Colonic mucosa (tissue), 4 donors: ENCODE data around the gene WSB1. TPM values are rescaled to one million over a fixed set of nuclear protein-coding genes. Genes with fewer than 3 reads are reported as not detected.

Experiments
- DNase-seq: peaks from one replicate; pipeline ENCODE4 v3.0.0-alpha.2; 2020
- H3K27ac ChIP-seq: fragments of 200-600 bp; one replicate; pipeline ENCODE4 v1.8.0; 2021
- H3K27me3 ChIP-seq: fragments of 200-600 bp; one replicate; pipeline ENCODE4 v1.8.0; 2021
- H3K36me3 ChIP-seq: fragments of 200-600 bp; one replicate; pipeline ENCODE4 v1.8.0; 2021
- H3K4me1 ChIP-seq: fragments of 200-600 bp; one replicate; pipeline ENCODE4 v1.8.0; 2021; ENCODE audit warnings: mild to moderate bottlenecking
- H3K4me3 ChIP-seq: fragments of 200-600 bp; one replicate; pipeline ENCODE4 v1.8.0; 2021
- H3K9ac ChIP-seq, 2 donors: one replicate each; pipeline ENCODE4 v1.7.0; 2013; ENCODE audit warnings: control low read depth in 2 of 2, low read depth in 2 of 2, low read length in 2 of 2
- H3K9me3 ChIP-seq: fragments of 200-600 bp; one replicate; pipeline ENCODE4 v1.8.0; 2021
- intact Hi-C: fragments of 100-400 bp; cut with DNase I; formaldehyde crosslinking; loops from one replicate; pipeline ENCODE4 v1.14.1; 2022
- total RNA-seq, 2 donors: library from RNA; stranded (reverse); fragmentation: NEBNext Ultra II Directional in 1 of 2; extraction: Animal tissue kit (Norgen Biotek cat#: 25700) in 1 of 2; gene quantifications; one replicate each; pipeline ENCODE4 v1.2.1, GENCODE V29; 2021
- TF ChIP-seq, protein P1 (sequence below): fragments of 200-600 bp; IDR thresholded peaks from one replicate; pipeline ENCODE4 v1.8.0; 2022; ENCODE audit warnings: antibody characterized with exemption, mild to moderate bottlenecking
- donor health status: healthy.
- donor health status: DM: no; HTN: no; CAD: no.
- donor health status: DM: no; HTN: no; CAD: no.

Gene WSB1
- total RNA-seq, 2 donors from 2014 or later = 94.2 to 150 TPM

DNA sequence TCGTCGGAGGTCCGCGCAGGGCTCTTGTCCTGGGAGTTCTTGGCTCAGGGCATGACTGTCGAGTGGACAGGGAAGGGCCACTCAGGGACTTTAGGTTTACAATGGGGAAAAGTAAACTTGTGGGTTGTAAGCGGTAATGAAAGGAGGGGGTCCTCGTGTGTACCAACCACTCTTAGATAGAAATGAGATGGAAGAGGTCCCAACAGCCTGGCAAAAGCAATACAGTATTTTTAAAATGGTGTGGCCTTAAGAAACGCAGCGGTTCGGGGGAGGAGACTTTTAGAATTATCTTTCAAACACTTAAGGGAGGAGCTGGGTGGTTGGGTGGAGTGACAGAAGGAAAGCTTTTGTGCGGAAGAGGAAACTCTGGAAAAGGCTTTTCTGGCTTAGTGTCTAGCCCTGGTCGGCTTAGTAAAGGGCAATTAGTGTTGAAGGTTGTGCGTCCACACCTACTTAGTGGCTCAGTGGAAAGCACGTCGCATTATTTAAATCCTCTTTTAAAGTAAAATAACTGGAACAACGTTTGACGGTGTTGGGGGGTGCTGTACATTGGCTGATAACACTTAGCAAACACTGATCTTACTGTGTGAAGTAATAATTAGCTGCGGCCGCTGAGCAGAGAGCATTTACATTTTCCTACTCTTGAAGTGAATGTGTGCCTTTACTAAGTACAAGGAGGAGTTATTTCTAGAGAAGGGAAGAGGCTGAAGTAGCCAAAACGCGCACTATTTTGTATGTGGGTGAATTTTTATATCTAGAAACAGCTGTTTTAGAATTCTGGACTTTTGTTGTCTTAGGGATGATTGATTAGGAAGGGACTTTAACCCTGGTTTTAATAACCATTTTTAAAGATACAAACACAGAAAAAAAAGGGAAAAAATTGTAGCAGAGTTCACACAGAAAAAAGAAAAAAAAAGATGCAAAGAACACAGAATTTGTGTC is 1.0 kb downstream of the WSB1 start:
- TF ChIP-seq, protein P1, sequence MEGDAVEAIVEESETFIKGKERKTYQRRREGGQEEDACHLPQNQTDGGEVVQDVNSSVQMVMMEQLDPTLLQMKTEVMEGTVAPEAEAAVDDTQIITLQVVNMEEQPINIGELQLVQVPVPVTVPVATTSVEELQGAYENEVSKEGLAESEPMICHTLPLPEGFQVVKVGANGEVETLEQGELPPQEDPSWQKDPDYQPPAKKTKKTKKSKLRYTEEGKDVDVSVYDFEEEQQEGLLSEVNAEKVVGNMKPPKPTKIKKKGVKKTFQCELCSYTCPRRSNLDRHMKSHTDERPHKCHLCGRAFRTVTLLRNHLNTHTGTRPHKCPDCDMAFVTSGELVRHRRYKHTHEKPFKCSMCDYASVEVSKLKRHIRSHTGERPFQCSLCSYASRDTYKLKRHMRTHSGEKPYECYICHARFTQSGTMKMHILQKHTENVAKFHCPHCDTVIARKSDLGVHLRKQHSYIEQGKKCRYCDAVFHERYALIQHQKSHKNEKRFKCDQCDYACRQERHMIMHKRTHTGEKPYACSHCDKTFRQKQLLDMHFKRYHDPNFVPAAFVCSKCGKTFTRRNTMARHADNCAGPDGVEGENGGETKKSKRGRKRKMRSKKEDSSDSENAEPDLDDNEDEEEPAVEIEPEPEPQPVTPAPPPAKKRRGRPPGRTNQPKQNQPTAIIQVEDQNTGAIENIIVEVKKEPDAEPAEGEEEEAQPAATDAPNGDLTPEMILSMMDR = no peak
- Histone ChIP-seq H3K36me3 (no peaks in the 10 kb centered on the region), H3K4me1 (peaks cover 9% of the 10 kb centered on the region), H3K9me3 (no peaks in the 10 kb centered on the region), H3K4me3 (peak overlapping the region; percentile 78), H3K27me3 (no peaks in the 10 kb centered on the region), H3K27ac (peak overlapping the region; percentile 99), H3K9ac (peak overlapping the region; percentile 98 to 100)
- intact Hi-C loops = loop anchor here (5.0 kb wide), 1 partner anchor 48 kb away; no protein-coding TSS in a partner anchor
- peak; percentile 82 for DNase-seq

DNA sequence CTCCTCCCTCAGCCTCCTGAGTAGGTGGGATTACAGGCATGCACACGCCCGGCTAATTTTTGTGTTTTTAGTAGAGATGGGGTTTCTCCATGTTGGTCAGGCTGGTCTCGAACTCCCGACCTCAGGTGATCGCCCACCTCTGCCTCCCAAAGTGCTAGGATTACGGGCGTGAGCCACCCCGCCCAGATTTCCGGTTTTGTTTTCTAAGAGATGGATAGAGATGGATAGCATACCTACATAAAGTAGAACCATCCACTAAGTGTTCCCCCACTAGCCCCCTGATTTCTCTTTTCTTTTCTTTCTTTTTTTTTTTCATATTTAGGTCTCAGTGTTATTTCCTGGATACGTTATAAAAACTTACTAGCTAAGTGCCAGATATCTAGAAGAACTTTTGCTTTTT is 2.0 kb downstream of the WSB1 start:
- Histone ChIP-seq H3K27me3 (no peaks in the 10 kb centered on the region), H3K4me1 (peaks cover 9% of the 10 kb centered on the region), H3K9ac (peak overlapping the region in 1 of 2 donors; percentile 28), H3K4me3 (peak overlapping the region; percentile 78), H3K36me3 (no peaks in the 10 kb centered on the region), H3K9me3 (no peaks in the 10 kb centered on the region), H3K27ac (peak overlapping the region; percentile 99)
- intact Hi-C loops = no loop called here
- TF ChIP-seq, protein P1 = no peak
- DNase-seq = peak; percentile 37

DNA sequence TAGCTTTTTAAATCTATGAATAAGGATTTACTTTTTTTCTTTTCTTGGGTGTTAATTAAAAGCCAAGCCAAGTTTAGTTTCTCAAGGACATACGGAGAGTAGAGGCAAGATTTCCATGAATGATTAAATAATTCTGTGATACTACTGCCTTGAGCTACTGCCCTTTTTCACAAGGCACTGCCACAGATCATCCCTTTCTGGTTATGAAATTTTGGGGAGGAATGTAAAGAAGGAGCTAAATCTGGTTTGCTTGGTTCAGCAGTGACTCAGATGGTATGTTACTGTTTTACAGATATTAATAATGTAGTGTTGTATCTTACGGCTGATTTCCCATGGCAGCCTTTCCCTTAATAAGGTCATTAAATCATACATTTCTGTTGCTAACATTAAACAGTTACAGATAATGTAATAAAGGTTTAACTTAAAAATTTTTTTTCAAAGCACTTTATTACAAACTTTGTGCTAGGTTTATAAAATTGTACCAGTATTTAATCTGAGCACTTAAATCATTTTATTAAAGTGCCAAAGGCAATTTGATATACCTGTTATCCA is 2.6 kb downstream of the WSB1 start:
- Histone ChIP-seq H3K27ac (peak overlapping the region; percentile 99), H3K9me3 (no peaks in the 10 kb centered on the region), H3K9ac (peak overlapping the region; percentile 8 to 28), H3K27me3 (no peaks in the 10 kb centered on the region), H3K4me3 (peak overlapping the region; percentile 78), H3K36me3 (no peaks in the 10 kb centered on the region), H3K4me1 (peaks cover 10% of the 10 kb centered on the region)
- intact Hi-C loops = no loop called here
- DNase-seq = no peak
- TF ChIP-seq, protein P1 = no peak

DNA sequence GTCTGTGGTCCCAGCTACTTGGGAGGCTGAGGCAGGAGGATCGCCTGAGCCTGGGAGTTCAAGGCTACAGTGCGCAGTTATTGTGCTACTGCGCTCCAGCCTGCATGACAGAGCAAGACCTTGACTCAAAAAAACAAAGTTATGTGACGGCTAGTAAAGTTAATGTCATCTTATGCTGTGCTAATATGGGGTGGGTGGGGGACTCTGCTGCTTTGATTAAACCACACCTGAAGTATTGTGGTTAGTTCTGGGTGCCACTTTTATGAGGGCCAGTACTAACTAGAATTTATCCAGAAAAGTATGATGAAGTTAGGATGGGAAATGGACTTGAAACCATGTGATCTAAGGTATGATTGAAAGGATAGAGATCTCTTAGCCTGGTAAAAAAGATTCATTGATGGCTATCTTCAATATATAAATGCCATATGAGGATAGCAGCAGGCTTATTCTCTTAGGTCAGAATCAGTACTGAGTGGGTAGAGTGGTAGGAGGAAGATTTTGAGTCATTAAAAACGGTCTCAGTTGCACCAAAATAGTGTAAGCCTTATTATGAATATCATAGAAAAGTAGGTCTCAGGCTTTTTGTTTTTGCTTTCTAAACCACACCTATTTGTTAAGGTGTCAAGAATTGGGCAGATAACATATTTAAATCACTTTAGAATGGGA is 5.6 kb downstream of the WSB1 start:
- no peaks in the 10 kb centered on the region for H3K27me3 ChIP-seq
- intact Hi-C loops = no loop called here
- no peak overlapping the region for H3K27ac ChIP-seq
- H3K9me3 ChIP-seq = no peaks in the 10 kb centered on the region
- no peak for DNase-seq
- TF ChIP-seq, protein P1 = no peak
- no peaks in the 10 kb centered on the region for H3K36me3 ChIP-seq
- H3K4me3 ChIP-seq = no peak overlapping the region
- H3K9ac ChIP-seq = no peak overlapping the region
- H3K4me1 ChIP-seq = peaks cover 10% of the 10 kb centered on the region

DNA sequence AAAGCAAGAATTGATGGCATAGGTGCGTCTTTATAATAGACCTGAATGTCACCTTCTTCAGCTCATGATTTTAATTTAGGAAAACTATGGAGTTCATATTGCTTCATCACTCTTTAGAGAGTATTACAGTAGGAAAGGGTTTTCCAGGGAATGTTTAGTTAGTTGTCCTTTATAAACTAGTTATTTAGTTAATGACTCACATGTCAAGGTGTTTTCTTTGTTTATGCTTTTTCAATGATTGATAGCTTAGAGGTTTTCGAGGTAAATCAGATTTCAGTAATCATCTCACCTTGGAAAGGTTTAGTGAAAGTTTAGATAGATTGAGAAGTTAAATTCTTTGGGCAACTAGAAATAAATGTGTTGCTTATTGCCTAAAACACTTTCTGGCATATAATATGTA is 9.8 kb downstream of the WSB1 start:
- Histone ChIP-seq H3K27me3 (no peaks in the 10 kb centered on the region), H3K9ac (no peak overlapping the region), H3K27ac (no peak overlapping the region), H3K9me3 (no peaks in the 10 kb centered on the region), H3K4me1 (peaks cover 6% of the 10 kb centered on the region), H3K4me3 (no peak overlapping the region), H3K36me3 (peaks cover 13% of the 10 kb centered on the region)
- intact Hi-C loops = no loop called here
- DNase-seq = no peak
- TF ChIP-seq, protein P1 = no peak
